SW 1271 (cell line): ENCODE results near the gene VPS41.
"Not testable (repeated sequence)": the region's sequence is repeated elsewhere in the genome, so short reads cannot be mapped to it uniquely, and the experiment has no call there.

Experiments used
- DNase-seq, 2 experiments: peaks; one replicate each; lab custom pipeline; 2025; lab: John Stamatoyannopoulos, UW

VPS41 gene

GRCh38 chr7:38854947-38855346 is 54.0 kb downstream of the VPS41 start:
- not testable (repeated sequence) for DNase-seq

- DNase-seq = no peak
Measured at GRCh38 chr7:38851321-38851720, 57.7 kb downstream of the VPS41 start.

GRCh38 chr7:38846280-38846679 is 62.7 kb downstream of the VPS41 start:
- DNase-seq = no peak

GRCh38 chr7:38844952-38845563 is 63.9 kb downstream of the VPS41 start:
- DNase-seq = no peak

- DNase-seq = no peak
Measured at GRCh38 chr7:38842746-38843145, 66.2 kb downstream of the VPS41 start.

- no peak for DNase-seq
Measured at GRCh38 chr7:38840736-38841460, 68.1 kb downstream of the VPS41 start.

GRCh38 chr7:38839851-38840250 is 69.1 kb downstream of the VPS41 start:
- no peak for DNase-seq

- DNase-seq = no peak
Measured at GRCh38 chr7:38838725-38839385, 70.1 kb downstream of the VPS41 start.

- DNase-seq = no peak
Measured at GRCh38 chr7:38834357-38834756, 74.6 kb downstream of the VPS41 start.

- no peak for DNase-seq
Measured at GRCh38 chr7:38833329-38833728, 75.7 kb downstream of the VPS41 start.

GRCh38 chr7:38831259-38831996 is 77.6 kb downstream of the VPS41 start:
- DNase-seq = no peak

GRCh38 chr7:38830826-38831225 is 78.2 kb downstream of the VPS41 start:
- DNase-seq = no peak

GRCh38 chr7:38829488-38830165 is 79.4 kb downstream of the VPS41 start:
- DNase-seq = no peak

GRCh38 chr7:38828026-38828425 is 81.0 kb downstream of the VPS41 start:
- DNase-seq = no peak

- DNase-seq = no peak
Measured at GRCh38 chr7:38825721-38826440, 83.1 kb downstream of the VPS41 start.

- DNase-seq = no peak
Measured at GRCh38 chr7:38824948-38825347, 84.0 kb downstream of the VPS41 start.

GRCh38 chr7:38822549-38822948 is 86.4 kb downstream of the VPS41 start:
- no peak for DNase-seq

GRCh38 chr7:38820571-38820970 is 88.4 kb downstream of the VPS41 start:
- no peak for DNase-seq

- DNase-seq = no peak
Measured at GRCh38 chr7:38819463-38819862, 89.5 kb downstream of the VPS41 start.

GRCh38 chr7:38817526-38817925 is 91.5 kb downstream of the VPS41 start:
- DNase-seq = no peak

- no peak for DNase-seq
Measured at GRCh38 chr7:38813768-38814167, 95.2 kb downstream of the VPS41 start.
